Panc1 (cell line): ENCODE results near the gene GNMT. TPM values are rescaled to one million over a fixed set of nuclear protein-coding genes. Genes with fewer than 3 reads are reported as not detected.

ENCODE experiments used
- ATAC-seq: fragments of 200-7000 bp; cut with Tn5 transposase; 2 replicates; pipeline ENCODE4 v1.9.1; 2020; ENCODE audit warnings: mild to moderate bottlenecking, moderate library complexity
- BruUV-seq: library from RNA; stranded (reverse); fragments of 400-500 nt; replicated peaks from 2 replicates; lab custom pipeline; 2021; lab: Mats Ljungman, UMichigan
- CTCF ChIA-PET: fragments of 300-600 bp; sonication (Branson Sonifier 250); formaldehyde crosslinking; loops from one replicate; lab custom pipeline; 2022; ENCODE audit warnings: antibody characterized with exemption; lab: Charles Lee
- POLR2A ChIA-PET: fragments of 300-600 bp; sonication (Branson Sonifier 250); formaldehyde crosslinking; loops from one replicate; lab custom pipeline; 2022; ENCODE audit warnings: antibody characterized with exemption; lab: Charles Lee
- DNase-seq: peaks from one replicate; pipeline ENCODE4 v3.0.0-alpha.2; 2010; ENCODE audit warnings: low read depth, low spot score
- H3K27ac ChIP-seq: 2 replicates; pipeline ENCODE4 v1.5.1; 2011; ENCODE audit warnings: mild to moderate bottlenecking, low read length, inconsistent platforms
- H3K27me3 ChIP-seq: fragments of 200-500 bp; sonication (Bioruptor generic); 2 replicates; pipeline ENCODE4 v1.6.0; 2014; ENCODE audit warnings: low read length, inconsistent platforms; ENCODE audit not compliant: control insufficient read depth, insufficient read depth
- H3K36me3 ChIP-seq: fragments of 200-500 bp; sonication (Bioruptor generic); 2 replicates; pipeline ENCODE4 v1.5.1; 2014; ENCODE audit warnings: inconsistent platforms, mild to moderate bottlenecking, low read length, moderate library complexity; ENCODE audit not compliant: control insufficient read depth, insufficient read depth
- H3K4me1 ChIP-seq: 2 replicates; pipeline ENCODE4 v1.5.1; 2011; ENCODE audit warnings: inconsistent platforms, mild to moderate bottlenecking, low read length, moderate library complexity; ENCODE audit not compliant: control insufficient read depth, insufficient read depth
- H3K4me3 ChIP-seq, 2 experiments: 2 replicates each; pipeline ENCODE4 v1.5.1; 2011 to 2012; ENCODE audit warnings: low read depth in 2 of 2, low read length in 2 of 2, mild to moderate bottlenecking in 2 of 2, inconsistent platforms in 1 of 2, moderate library complexity in 1 of 2
- H3K9me3 ChIP-seq: fragments of 200-500 bp; sonication (Bioruptor generic); 2 replicates; pipeline ENCODE4 v1.5.1; 2014; ENCODE audit warnings: low read depth, mild to moderate bottlenecking, inconsistent platforms, low read length, moderate library complexity; ENCODE audit not compliant: control insufficient read depth, insufficient read depth
- POLR2AphosphoS5 ChIP-seq: IDR thresholded peaks from 2 replicates; pipeline ENCODE4 v1.6.1; 2012; ENCODE audit warnings: mild to moderate bottlenecking, low read depth, low read length, moderate library complexity
- SIN3A ChIP-seq: IDR thresholded peaks from 2 replicates; pipeline ENCODE4 v1.6.1; 2012; ENCODE audit warnings: low read depth, mild to moderate bottlenecking, low read length, moderate library complexity, borderline replicate concordance; ENCODE audit not compliant: insufficient read depth
- TCF7L2 ChIP-seq: IDR thresholded peaks from 2 replicates; pipeline ENCODE4 v1.6.1; 2011; ENCODE audit warnings: mild to moderate bottlenecking, low read depth, low read length, inconsistent platforms
- in situ Hi-C: cut with HindIII; loops from 2 replicates; pipeline ENCODE4 v1.10.0; 2016; ENCODE audit warnings: low sequenced_read_pairs, low pct_unique_long_range_greater_than_20kb
- intact Hi-C: fragments of 100-400 bp; cut with micrococcal nuclease; formaldehyde crosslinking; loops from one replicate; pipeline ENCODE4 v1.10.0; 2022; ENCODE audit not compliant: unreplicated experiment
- total RNA-seq: library from RNA; stranded (reverse); gene quantifications from one replicate; pipeline ENCODE4 v1.2.1, GENCODE V29; 2021; ENCODE audit not compliant: unreplicated experiment
- TF ChIP-seq, protein P1 (sequence below): fragments of 450-650 bp; IDR thresholded peaks from 2 replicates; pipeline ENCODE4 v1.5.1; 2017; ENCODE audit warnings: mild to moderate bottlenecking
- TF ChIP-seq, protein P2 (sequence below), 2 experiments: IDR thresholded peaks; 2 replicates each; pipeline ENCODE4 v1.6.1; 2011 to 2012; ENCODE audit warnings: low read depth in 2 of 2, control low read depth in 1 of 2, low read length in 1 of 2, mild to moderate bottlenecking in 1 of 2, moderate library complexity in 1 of 2; ENCODE audit not compliant: insufficient read depth in 1 of 2

GNMT gene
- total RNA-seq, 1 experiment from 2014 or later, result 0.72 TPM

DNA sequence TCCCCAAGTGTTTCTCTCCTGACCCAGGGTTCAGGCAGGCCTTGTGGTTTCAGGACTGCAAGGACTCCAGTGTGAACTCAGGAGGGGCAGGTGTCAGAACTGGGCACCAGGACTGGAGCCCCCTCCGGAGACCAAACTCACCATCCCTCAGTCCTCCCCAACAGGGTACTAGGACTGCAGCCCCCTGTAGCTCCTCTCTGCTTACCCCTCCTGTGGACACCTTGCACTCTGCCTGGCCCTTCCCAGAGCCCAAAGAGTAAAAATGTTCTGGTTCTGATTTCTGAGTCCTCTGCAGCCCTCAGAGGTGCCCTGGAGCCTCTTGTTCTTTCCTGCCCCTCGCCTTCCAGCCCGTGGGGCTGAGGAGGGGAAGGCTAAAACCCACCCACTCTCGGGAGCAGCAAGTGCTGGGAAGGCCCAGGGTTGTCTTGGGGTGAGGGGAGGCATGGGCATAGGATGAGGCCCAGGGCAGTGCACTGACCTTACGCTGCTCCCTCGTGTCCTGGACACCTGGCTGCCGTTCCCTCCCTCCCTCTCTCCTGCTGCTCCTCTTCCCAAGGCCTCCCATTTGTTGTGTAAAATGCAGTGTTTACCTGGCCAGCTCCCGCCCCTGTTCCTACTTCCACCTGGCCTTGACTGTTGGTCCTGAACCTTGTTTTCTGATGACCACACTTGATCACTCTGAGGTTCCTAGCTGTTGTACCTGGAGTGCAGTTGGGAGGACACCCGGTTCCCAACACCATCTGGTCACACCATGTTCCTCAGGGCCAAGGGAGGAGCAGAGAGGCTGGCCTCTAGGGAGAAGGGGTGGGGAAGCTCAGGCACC, 21.4 kb upstream of the GNMT start:
- ATAC-seq, result no peak
- BruUV-seq, result no TSS peak
- Histone ChIP-seq H3K36me3 (peaks cover 6% of the 10 kb centered on the region; the same call in 1 of the 2 replicates), H3K27me3 (no peaks in the 10 kb centered on the region), H3K9me3 (no peaks in the 10 kb centered on the region), H3K27ac (no peak overlapping the region), H3K4me1 (no peaks in the 10 kb centered on the region), H3K4me3 (no peak overlapping the region)
- intact Hi-C loops, result no loop called here
- POLR2A ChIA-PET, result no interaction called here
- CTCF ChIA-PET, result no interaction called here
- no peak for DNase-seq
- in situ Hi-C loops, result no loop called here
- TF ChIP-seq, protein P1, sequence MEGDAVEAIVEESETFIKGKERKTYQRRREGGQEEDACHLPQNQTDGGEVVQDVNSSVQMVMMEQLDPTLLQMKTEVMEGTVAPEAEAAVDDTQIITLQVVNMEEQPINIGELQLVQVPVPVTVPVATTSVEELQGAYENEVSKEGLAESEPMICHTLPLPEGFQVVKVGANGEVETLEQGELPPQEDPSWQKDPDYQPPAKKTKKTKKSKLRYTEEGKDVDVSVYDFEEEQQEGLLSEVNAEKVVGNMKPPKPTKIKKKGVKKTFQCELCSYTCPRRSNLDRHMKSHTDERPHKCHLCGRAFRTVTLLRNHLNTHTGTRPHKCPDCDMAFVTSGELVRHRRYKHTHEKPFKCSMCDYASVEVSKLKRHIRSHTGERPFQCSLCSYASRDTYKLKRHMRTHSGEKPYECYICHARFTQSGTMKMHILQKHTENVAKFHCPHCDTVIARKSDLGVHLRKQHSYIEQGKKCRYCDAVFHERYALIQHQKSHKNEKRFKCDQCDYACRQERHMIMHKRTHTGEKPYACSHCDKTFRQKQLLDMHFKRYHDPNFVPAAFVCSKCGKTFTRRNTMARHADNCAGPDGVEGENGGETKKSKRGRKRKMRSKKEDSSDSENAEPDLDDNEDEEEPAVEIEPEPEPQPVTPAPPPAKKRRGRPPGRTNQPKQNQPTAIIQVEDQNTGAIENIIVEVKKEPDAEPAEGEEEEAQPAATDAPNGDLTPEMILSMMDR, result no peak
- TF ChIP-seq, protein P2, sequence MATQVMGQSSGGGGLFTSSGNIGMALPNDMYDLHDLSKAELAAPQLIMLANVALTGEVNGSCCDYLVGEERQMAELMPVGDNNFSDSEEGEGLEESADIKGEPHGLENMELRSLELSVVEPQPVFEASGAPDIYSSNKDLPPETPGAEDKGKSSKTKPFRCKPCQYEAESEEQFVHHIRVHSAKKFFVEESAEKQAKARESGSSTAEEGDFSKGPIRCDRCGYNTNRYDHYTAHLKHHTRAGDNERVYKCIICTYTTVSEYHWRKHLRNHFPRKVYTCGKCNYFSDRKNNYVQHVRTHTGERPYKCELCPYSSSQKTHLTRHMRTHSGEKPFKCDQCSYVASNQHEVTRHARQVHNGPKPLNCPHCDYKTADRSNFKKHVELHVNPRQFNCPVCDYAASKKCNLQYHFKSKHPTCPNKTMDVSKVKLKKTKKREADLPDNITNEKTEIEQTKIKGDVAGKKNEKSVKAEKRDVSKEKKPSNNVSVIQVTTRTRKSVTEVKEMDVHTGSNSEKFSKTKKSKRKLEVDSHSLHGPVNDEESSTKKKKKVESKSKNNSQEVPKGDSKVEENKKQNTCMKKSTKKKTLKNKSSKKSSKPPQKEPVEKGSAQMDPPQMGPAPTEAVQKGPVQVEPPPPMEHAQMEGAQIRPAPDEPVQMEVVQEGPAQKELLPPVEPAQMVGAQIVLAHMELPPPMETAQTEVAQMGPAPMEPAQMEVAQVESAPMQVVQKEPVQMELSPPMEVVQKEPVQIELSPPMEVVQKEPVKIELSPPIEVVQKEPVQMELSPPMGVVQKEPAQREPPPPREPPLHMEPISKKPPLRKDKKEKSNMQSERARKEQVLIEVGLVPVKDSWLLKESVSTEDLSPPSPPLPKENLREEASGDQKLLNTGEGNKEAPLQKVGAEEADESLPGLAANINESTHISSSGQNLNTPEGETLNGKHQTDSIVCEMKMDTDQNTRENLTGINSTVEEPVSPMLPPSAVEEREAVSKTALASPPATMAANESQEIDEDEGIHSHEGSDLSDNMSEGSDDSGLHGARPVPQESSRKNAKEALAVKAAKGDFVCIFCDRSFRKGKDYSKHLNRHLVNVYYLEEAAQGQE (IDR thresholded peaks at IDR 0.05; ENCODE audit: insufficient read depth in 1 of 2, low read depth in 2 of 2, low read length in 1 of 2), result no peak
- TF ChIP-seq SIN3A, result no peak
- no peak for TF ChIP-seq TCF7L2
- no peak for TF ChIP-seq POLR2AphosphoS5

DNA sequence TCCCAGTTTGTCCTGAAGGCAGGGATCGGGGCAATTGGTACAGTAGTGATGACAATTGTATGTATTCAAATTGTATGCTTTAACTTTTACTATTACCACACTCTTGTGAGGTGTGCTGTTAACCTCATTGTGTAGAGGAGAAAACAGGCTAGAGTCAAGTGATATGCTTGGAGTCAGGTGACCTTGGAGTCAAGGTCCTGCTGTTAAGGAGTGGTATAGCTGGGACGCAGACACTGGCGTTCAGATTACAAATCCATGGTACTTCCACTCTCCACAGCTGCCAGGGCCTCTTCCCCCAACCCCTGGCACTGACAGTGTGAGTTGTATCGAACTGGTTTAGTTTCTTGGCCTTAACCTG, 20.8 kb upstream of the GNMT start:
- ChIA-PET CTCF (no interaction called here), POLR2A (no interaction called here)
- H3K9me3 ChIP-seq, result no peaks in the 10 kb centered on the region
- BruUV-seq, result no TSS peak
- TF ChIP-seq SIN3A, result no peak
- TF ChIP-seq TCF7L2, result no peak
- TF ChIP-seq, protein P2 (IDR thresholded peaks at IDR 0.05; ENCODE audit: insufficient read depth in 1 of 2, low read depth in 2 of 2, low read length in 1 of 2), result no peak
- no peak for TF ChIP-seq POLR2AphosphoS5
- TF ChIP-seq, protein P1, result no peak
- in situ Hi-C loops, result no loop called here
- DNase-seq, result no peak
- ATAC-seq, result no peak
- H3K4me1 ChIP-seq, result no peaks in the 10 kb centered on the region
- peaks cover 6% of the 10 kb centered on the region; the same call in 1 of the 2 replicates for H3K36me3 ChIP-seq
- no peak overlapping the region for H3K27ac ChIP-seq
- intact Hi-C loops, result no loop called here
- H3K27me3 ChIP-seq, result no peaks in the 10 kb centered on the region
- no peak overlapping the region for H3K4me3 ChIP-seq
